Suprapubic skin (tissue), 3 donors: Measurements from ENCODE around the gene PSIP1.

Experiments used
- CTCF ChIP-seq, 2 donors: fragments of 200-600 bp in 1 of 2; fragments of 450-650 bp in 1 of 2; sonication (generic) in 1 of 2; IDR thresholded peaks; one replicate each; pipeline ENCODE4 v1.5.1; 2016 to 2019; ENCODE audit warnings: antibody characterized with exemption in 2 of 2, mild to moderate bottlenecking in 1 of 2, moderate library complexity in 1 of 2
- EP300 ChIP-seq: sonication (generic); formaldehyde crosslinking; IDR thresholded peaks from one replicate; pipeline ENCODE4 v1.6.1; 2017; ENCODE audit warnings: antibody characterized with exemption

GRCh38 chr9:15552636-15553527 is 42.1 kb upstream of the PSIP1 start, which contains the start of gene CCDC171:
- TF ChIP-seq CTCF (IDR thresholded peaks at IDR 0.05) (no peak), EP300 (no peak)
